ENCODE measurements around the gene PSMD1.
"Not testable (repeated sequence)": the region's sequence is repeated elsewhere in the genome, so short reads cannot be mapped to it uniquely, and the experiment has no call there.

PSMD1 gene

DNA sequence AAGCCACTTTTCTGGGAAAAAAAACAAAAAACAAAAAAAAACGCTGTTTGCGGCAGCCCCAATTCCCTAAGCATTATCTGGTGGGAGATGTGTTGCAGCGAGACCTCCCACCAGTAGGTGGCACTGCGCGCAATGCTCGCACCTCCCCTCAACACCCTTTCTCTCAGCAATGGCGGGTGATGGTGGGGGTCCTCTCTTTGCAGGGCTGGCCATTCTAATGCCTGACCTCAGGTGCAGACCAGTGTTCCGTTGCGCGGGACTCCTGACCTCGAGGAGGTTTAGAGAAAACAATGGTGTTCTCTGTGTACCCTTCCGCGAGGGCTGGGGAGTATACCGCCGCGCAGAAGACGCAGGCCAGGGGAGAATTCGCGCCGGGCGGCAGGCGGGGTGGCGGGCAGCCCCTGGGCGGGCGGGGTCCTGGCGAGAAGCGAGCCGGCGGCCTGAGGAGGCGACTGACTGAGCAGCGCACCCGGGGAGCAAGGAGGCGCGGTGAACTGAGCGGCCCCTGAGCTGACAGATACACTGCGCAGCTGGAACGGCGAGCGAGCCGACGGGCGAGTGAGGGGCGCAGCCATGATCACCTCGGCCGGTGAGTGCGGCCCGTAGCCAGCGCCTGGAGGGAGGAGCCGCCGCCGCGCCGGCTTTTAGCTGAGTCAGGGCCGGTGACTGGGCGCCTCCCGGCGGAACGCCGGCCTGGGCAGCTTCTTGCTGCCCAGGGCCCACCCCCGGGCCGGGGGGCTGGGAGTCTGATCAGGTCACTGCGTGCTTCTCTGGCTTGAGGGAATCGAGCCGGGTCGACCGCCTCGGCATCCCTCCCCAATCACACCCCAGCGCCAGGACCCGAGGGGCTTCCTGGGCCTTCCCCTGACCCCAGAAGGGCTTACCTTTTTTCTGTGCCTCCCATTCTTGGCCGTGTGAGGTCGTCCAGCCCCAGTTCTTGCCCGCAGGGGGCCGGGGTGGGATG is at the start of gene PSMD1:
Gene PSMD1 (plus strand): TSS at position 415 of the 964 bp plus-strand sequence. CDS start 159 bp downstream, at position 574.
- DNase-seq (ENCODE audit: low read depth, low spot score) = peak; percentile 69
- H3K27ac ChIP-seq = peak within 1 kb of the TSS; percentile 83

DNA sequence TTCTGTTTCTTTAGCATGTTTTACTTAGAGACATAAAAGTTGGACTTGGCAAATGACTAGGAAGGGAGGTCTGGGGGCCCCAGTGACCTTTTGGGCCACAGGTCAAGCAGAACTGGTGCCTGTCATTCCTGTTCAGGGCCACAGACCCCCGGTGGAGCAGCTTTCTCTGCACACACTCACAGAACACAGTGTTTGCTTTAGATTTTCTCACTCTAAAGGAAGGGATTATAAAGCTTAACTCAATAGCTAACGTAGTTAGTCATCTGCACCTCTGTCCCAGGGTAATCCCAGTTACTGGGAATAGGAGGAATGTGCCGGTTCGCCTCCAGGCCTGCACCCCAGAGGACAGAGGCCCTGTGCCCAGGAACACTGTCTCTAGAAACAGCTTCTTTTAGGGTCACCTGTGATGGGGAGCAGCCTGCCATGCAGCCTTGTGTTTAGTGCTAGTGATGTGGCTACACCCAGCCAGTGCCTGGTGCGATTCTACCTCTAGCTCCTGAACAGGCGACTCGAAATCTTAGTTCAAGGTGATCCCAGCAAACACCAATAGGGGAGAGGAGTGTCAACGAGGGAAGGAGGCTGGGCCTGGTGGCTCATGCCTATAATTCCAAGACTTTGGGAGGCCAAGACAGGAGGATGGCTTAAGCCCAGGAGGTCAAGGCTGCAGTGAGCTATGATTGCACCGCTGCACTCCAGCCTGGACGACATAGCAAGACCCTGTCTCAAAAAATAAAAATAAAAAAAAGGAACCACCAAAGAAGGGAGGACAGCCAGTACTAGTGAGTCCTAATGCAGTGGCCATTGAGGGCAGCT is 49.2 kb upstream of the PSMD1 start:
- no peak overlapping the region for H3K27ac ChIP-seq
- no peak for DNase-seq (ENCODE audit: low read depth, low spot score)

DNA sequence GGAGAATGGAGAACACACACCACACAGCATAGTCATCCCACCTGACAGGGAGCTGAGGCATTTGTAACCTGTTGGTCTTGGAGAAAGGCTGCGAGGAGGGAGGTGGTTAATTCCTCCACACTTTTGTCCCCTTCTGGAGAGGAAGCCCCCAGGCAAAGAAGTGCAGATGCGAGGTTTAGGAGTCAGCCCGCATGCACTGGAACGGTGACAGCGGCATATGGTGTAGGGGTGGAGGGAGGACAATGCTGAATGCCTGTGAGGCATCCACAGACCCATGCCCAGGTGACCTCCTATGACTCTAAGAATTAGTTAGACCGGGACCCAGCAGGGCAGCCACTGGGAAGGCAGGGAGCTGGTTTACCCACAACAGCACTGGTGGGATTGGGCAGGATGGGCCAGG is 48.5 kb upstream of the PSMD1 start:
- no peak overlapping the region for H3K27ac ChIP-seq
- DNase-seq (ENCODE audit: low read depth, low spot score) = no peak

DNA sequence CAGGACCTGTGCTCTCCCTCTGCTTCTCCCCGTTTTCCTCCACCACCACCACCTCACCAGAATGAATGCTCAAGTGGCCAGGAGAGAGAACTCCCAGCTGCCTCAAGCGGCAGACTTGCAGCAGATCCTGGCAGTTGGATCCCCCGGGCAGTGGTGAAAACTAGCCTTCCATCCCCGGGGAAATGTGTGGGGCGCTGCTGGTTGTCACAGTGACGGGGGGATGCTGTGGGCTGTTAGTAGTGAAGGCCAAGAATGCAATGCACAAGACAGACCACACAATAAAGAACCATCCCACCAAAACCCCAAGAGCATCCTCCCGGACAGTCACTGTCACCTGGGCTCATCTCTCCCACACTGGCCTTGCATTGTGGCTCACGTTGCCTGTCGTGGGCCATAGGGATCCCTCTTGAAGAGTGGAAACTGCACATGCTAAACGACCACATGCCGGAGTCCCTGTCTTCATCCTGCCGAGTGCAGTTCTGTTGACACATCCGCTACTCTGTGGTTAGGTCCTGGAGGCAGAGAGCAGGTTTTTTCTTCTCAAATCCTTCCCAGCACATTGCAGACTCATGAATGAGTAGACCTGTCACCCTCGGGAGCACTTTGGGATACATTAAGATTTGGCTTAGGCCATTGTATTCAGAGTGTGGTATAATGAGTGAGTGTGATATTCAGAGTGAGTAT is 47.3 kb upstream of the PSMD1 start:
- no peak for DNase-seq (ENCODE audit: low read depth, low spot score)
- H3K27ac ChIP-seq = no peak overlapping the region

DNA sequence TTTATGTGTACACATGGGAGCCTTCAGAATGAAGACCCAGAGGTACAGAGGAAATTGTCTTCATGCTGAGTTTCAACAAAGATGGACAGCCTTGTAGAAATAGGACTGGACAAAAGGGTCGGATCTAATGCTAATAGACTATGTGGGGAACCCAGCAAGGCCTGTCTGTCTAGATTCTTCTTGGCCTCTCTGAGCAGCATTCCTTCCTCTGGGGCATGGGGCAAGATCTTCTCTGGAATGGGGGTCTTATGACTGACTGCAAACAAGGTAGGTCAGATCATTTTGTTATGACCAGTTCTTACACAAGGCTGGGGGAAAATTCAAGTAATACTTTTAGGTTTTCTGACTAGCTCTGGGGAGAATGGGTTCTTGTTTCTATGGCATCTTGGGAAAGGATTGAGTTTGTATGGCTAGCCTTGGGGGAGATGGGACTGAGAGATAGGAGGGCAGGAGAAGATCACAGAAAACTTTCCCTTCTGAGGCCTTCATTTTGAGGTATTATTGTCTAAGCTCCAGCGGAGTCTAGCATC is 46.4 kb upstream of the PSMD1 start:
- no peak for DNase-seq (ENCODE audit: low read depth, low spot score)
- no peak overlapping the region for H3K27ac ChIP-seq

DNA sequence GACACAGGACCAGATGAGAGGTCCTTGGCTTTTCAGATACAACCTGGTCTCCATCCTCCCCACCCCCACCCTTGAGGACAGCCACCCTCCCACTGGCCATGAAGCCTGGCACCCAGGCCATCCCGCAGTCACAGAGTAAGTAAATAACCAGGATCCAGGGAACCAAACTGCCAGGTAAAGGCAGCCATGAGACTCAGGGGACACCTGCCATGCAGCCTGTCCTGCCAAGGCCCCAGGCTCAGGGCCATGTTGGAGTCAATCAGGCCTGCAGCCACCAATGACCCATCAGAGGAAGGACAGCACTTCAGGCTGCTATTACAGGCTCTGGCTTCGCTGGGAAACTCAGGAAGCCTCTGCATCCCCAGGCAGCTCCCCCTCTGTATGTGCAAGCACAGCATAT is 45.1 kb upstream of the PSMD1 start:
- no peak overlapping the region for H3K27ac ChIP-seq
- DNase-seq (ENCODE audit: low read depth, low spot score) = no peak

DNA sequence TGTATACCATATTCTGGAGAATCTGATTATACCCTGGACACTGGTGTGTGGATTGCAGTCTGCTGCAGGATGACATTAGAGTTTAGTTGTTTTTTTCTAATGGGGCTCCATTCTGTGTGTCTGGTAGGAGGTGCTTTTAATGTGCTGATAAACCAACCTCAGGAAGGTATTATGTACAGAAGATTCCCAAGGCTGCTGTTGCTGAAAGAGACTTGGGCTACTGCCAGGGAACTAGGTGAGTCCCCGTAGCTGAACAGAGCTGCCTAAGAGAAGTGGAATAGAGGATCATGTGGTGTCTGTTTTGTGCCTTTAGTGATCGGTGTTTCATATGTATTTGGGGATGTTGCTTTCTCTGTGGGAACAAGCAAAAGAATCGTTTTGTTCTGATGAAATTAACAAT is 44.2 kb upstream of the PSMD1 start:
- DNase-seq (ENCODE audit: low read depth, low spot score) = no peak

DNA sequence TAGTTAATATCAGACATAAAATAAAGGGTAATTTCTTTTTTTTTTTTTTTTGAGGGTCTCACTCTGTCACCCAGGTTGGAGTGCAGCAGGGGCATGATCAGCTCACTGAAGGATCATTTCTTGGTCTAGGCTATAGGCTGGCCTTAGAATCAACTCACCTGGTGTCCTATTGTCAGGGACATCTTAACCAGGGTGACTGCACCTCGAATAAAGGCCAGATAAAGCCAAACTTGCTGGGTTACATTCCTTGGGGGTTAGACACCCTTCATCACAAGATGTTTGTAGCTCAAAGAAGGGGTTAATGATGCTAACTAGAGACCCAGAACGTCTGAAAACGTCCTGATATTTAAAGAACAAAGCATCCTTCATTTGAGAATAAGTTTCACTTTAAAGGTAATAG is 42.8 kb upstream of the PSMD1 start:
- H3K27ac ChIP-seq = no peak overlapping the region
- DNase-seq (ENCODE audit: low read depth, low spot score) = no peak

More for the DNA sequence above, 44.2 kb upstream of the PSMD1 start:
- H3K27ac ChIP-seq = no peak overlapping the region

DNA sequence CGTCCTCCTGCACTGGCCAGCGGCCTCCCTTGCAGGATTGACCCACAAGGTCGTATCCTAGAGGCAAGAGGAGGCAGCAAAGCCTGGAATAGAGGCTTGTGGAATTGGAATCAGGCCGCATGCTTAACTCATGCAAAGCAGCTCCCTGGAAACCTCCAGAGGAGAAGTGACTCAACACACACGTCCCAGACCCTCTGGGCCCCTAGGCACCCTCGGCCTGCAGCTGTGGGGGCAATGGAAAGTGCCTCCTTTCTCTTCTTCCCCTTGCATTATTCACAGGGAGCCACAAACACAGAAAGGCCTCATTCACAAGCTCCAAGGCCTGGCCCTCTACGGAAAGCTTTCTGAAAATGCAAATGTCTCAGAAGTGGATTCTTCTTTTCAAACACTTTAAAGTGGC is 41.2 kb upstream of the PSMD1 start:
- no peak overlapping the region for H3K27ac ChIP-seq
- no peak for DNase-seq (ENCODE audit: low read depth, low spot score)

DNA sequence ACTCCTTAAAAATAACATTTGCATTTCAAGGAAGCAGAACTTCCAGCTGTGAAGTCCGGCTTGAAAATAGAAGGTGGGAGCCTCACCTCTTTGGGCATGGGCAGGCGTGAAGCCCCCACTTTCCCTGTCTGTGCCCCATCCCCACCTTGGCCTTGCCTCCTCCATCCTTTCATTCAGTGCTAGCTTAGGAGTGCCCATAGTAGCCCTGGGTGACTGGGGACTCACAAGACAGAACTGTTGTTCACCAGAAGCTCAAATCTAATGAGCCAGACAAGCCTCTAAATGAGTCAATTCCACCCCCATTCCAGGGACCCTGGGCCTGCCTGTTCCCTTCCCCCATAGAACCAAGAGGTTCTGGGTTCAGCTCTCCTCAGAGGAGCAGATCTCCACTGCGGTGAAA is 40.7 kb upstream of the PSMD1 start:
- no peak overlapping the region for H3K27ac ChIP-seq
- no peak for DNase-seq (ENCODE audit: low read depth, low spot score)

DNA sequence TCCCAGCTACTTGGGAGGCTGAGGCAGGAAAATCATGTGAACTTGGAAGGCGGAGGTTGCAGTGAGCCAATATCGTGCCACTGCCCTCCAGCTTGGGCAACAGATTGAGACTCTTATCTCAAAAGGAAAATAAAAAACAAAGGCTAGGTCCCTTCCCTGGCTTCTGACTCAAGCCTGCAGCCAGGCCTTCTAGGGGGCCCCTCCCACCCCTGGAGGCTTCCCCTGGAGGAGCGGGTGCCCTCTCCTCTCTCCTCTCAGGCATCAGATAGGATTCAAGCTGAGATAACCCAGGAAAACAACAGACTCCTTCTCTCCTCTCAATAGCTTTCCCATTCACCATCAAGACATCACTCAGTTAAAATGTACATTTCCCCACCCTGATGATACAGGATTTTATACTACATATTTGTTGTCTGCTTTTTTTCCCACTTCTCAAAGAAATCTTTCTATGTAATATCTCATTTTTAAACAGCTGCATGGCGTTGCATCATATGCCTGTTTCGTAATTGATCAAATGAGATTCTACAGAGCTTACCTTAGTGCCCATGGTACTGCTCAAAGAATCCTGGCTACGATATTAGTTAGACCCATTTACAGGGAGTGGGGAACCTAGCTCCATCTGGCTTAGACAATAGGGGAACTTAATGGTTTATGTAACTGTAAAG is 40.0 kb upstream of the PSMD1 start:
- no peak overlapping the region for H3K27ac ChIP-seq
- no peak for DNase-seq (ENCODE audit: low read depth, low spot score)

DNA sequence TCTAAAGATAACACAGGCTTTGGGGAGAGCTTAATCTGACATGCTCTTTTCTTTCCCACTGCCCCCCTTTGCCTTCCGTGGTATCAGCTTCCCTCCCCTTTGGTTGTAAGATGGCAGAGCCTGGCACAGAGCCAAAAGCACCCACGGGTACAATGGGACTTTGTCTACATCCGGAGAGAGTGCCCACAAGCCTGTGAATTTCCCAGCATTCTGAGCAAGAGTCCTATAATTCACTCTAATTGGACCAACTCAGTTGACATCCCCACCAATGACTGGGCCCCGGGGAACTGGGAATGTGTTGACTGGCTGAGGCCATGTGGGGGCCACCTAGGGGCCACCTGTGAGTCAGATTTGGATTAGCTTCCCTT is 39.5 kb upstream of the PSMD1 start:
- DNase-seq (ENCODE audit: low read depth, low spot score) = no peak
- no peak overlapping the region for H3K27ac ChIP-seq

DNA sequence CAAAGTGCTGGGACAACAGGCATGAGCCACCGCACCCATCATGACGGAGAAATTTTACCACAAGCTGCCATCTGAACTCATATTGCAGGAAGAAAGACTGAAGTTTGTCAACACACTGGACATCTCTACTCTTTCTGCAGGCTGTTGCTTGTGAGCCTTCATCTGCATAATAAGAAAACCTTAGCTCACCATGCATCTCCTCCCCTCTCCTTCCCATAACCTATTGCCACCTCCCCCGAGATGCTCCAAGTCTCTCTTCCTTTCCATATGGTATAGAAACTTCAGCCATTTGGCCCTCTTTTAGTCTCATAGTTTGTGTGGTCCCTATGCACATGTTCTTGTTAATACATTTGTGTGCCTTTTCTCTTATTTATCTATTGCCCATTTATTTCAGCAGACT is 38.5 kb upstream of the PSMD1 start:
- no peak overlapping the region for H3K27ac ChIP-seq
- no peak for DNase-seq (ENCODE audit: low read depth, low spot score)

DNA sequence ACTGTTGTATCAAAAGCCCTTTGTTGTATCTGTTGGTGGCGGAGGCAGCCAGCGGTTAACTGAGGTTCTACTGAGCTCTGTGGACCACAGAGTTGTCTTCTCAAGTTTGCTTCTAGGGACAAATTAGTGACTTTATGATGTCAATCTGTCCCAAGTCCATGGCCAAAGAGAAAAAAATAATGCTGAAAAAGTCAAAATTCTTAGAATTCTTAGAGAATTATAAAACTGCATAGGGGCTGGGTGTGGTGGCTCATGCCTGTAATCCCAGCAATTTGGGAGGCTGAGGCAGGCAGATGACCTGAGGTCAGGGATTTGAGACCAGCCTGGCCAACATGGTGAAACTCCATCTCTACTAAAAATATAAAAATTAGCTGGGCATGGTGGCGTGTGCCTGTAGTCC is 31.6 kb upstream of the PSMD1 start:
- not testable (repeated sequence) for DNase-seq (ENCODE audit: low read depth, low spot score)

DNA sequence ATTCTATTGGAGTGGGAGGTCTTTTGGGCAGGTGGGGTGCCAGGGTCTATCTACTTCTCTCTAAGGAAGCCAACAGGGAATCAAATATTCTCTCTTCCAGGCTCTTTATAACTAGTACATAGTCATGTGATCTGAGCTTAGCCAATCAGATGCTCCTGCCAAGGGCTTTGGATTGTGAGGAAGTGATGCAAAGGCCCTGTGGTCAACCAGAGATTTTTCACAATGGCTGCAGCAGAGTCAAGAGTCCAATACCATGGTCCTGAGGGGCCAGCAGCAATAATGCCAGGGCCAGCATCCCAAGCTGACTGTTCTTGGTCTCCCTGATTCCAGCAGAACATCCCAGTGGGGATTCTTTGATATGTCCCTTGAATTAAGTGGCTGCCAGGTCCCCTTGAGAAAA is 27.8 kb upstream of the PSMD1 start:
- no peak for DNase-seq (ENCODE audit: low read depth, low spot score)
- H3K27ac ChIP-seq = no peak overlapping the region

More for the DNA sequence above, 31.6 kb upstream of the PSMD1 start:
- not testable (repeated sequence) for H3K27ac ChIP-seq

DNA sequence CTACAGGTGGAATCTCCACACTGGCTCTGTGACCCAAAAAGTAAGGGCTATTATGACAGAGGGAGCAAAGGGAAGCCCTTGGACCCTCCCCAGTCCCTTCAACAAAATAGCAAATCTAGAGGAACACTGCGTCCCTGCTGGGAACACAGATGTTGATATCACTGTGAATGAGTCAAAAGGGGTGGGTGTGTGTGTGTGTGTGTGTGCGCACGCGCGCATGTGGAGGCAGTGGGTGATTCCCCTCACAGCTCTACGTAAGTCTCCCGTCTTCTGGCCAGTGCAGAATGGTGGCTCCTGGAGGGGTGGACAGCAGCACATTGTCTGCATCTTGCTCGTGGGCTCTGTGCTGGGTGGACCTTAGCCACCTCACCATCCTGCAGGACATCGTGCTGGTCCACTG is 27.1 kb upstream of the PSMD1 start:
- no peak for DNase-seq (ENCODE audit: low read depth, low spot score)
- no peak overlapping the region for H3K27ac ChIP-seq

DNA sequence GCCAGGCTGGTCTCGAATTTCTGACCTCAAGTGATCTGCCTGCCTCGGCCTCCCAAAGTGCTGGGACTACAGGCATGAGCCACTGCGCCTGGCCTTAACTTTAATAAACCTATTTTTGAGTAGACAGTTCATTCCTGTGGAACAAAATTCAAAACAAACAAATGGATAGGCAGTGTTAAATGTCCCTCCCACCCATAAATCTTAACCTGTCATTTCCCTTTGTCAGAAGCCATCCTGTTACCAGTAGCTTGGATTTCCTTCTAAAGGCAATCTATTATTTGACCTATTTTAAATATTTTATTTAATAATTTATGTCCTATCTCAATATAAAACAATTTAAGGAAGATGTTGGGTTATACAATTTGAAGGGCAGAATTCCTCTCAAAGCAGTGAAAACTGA is 25.9 kb upstream of the PSMD1 start:
- H3K27ac ChIP-seq = no peak overlapping the region
- DNase-seq (ENCODE audit: low read depth, low spot score) = no peak

DNA sequence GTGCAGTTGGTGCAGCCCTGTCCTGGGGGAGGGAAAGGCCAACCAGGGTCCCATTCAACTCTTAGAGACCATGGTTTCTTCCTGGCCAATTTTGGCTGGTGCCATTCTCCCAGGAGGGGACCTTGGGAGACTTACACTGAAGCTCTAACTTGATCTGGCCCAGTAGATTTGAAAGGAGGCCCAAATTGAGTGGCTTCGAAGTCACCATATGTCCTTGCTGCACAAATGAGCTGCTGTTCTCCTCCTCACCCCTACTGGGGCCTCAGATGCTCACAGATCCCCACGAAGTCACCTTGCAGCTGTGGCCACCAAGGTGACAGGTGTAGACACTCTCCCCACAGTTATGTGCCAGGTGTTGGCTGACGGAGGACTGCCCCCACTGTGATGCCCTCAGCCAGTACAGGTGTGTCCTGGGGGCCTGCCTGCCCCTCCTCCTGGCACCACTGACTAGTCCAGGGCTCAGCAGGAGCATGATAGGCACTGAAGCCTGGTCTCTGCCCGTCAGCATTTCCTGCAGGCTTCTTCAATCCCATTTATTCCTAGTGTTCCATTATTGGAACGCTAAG is 24.0 kb upstream of the PSMD1 start:
- no peak for DNase-seq (ENCODE audit: low read depth, low spot score)

More for the DNA sequence above, 24.0 kb upstream of the PSMD1 start:
- H3K27ac ChIP-seq = no peak overlapping the region
